Right forelimb (tissue), 1 donor: ENCODE results near the gene CRTAC1.

Source experiments
- DNase-seq: peaks from one replicate; pipeline ENCODE4 v3.0.0-alpha.2; 2018

The CRTAC1 gene

DNA sequence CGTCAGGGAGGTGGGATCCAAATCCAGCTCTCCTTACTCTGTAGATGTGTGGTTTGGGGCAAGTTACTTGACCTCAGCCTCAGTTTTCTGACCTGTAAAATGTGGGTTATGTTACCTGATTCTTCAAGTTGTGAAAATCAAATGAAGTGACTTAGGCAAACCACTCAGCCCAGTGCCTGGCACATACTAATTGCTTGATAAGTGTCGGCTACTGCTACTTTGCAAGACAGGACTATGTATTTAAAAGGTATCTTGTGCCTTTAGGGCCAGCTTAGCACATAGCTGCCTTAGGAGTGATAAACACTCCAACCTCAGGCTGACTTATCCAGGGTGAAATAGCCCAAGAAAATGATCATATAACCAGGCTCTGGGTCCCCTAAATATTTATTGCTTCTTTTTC, 137.9 kb downstream of the CRTAC1 start:
- DNase-seq: no peak

DNA sequence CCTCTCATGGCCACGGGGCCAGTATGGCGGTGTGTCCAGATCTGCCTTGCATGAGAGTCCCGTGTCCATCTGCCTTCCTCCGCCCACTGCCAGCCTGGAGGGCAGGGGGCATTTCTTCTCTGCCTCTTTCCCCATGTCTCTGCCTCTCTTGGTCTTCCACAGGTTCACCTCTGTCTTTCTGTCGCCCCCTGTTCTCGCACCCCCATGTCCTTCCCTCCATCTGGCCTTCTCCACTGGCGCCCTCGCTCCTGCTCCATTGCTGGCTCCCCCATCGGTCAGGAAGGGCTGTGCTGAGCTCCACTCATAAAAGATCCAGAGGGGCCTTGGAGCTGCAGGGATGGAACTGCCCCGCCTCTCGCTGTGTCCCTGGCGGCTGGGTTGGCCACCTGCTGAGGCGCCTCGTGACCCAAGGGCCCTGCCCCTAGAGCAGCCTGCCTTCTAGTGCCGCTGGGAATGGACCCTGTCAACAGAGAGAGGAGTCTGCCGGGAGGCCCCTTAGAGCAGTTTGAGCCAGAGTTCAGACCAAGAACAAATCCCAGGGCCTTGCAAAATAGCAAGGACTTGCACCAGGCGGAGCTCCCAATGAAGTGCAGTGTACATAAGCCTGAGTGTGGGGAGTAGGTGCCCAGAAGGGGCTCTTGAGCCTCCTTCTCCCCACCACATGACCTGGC, 138.8 kb downstream of the CRTAC1 start:
- no peak for DNase-seq

DNA sequence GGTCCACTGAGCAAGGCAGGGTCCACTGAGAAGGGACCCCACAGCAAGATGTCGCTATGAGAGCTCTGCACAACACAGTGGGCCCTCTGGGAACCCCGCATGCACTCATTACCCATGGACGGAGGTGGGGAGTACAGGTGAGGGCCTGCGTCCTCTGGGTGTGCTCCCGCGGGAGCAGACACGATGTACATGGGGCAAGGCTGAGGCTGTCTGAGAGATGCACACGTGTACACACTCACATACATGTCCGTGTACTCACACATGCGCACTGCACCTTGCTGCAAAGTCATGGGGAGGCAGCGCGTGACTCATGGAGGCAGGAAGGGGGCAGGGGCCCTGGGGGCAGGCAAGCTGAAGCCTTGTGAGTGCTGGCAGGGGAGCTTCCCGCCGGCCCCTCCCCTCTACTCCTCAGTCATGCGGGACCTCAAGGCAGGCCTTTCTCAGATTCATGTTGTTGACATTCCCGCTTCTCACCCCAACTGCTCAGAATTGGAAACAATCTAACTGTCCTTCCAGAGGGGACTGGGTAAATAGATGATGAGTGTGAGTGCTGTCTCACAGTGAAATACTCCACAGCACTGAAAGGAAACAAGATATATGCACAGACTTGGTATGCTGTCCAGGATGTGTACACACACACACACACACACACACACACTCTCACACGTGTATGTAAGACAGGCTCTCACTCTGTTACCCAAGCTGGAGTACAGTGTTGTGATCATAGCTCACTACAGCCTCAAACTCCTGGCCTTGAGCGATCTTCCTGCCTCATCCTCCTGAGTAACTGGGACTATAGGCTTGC, 140.8 kb downstream of the CRTAC1 start:
- DNase-seq: no peak

DNA sequence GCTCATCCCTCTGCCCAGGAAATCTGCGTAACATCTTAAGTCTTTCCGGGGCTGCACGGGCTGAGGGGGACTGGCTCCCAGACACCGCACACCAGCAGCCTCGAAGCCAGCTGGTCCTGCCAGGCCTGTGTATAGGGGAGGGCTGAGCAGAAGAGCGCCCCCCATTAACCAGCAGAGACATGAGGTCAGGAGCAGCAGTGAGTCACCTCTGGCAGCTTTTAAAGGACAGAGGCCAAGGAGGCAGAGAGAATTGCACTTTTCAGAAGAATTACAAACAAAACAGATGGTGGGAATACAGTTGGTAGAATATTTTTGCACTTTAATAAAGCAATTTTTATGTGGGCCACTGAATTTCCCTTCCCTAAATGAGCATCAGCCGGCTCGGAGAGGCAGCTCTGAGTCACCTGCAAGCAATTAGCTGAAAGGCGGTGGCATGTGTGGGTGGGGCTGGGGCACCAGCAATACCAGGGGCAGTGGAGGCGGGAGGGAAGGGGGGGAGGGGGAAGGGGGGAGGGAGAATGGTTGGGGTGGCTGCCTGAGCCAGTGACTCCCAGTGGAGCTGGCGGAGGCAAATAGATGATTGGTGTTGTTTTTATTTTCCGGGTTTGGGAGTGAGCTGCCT, 141.7 kb downstream of the CRTAC1 start:
- DNase-seq: no peak

DNA sequence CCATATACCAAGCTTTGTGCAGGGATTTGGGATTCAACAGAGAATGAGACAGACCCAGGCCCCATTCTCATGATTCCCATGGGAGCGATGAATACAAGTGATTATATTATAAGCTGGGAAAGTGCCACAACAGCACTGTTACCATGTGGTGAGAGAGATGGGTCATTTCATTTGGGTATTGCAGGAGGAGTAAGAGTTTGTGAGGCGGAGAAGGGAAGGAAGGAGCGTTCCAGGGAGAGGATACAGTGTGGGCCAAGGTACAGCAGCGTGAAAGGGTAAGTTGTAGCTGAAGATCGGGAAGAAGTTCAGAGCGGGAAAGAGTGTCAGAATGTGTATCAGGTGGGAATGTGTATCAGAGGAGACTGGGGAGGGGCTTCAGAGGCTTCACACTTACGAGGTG, 142.3 kb downstream of the CRTAC1 start:
- no peak for DNase-seq

DNA sequence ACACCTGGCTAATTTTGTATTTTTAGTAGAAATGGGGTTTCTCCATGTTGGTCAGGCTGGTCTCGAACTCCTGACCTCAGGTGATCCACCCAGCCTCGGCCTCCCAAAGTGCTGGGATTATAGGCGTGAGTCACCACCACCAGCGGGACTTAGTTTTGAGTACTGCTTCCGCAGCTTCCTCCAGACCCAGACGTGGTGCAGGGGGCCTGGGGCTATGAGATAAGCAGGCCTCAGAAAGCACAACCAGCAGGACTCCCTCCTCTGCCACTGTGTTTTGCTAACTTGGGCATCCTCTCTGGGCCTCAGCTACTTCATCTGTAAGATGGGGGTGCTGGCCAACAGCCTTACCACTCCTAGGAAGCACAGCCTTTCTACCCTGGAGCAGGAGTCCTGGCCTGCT, 143.0 kb downstream of the CRTAC1 start:
- no peak for DNase-seq

DNA sequence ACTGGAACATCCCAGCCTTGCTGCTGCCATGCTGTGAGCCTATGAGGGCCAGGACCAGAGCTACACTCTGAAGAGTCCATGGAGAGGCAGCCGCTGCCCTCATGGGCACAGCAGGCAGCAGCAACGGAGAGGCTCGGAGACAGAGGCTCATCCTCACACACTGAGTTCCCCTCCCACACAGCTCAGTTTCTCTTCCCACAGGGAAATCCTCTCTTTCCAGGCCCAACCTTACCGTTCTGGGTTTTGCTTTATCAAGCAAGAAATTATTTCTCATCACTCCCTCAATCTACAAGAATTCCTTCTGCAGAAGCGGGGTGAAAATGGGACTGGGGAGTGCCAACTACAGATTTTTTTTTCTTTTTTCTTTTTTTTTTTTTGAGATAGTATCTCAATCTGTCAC, 144.1 kb downstream of the CRTAC1 start:
- DNase-seq: no peak

DNA sequence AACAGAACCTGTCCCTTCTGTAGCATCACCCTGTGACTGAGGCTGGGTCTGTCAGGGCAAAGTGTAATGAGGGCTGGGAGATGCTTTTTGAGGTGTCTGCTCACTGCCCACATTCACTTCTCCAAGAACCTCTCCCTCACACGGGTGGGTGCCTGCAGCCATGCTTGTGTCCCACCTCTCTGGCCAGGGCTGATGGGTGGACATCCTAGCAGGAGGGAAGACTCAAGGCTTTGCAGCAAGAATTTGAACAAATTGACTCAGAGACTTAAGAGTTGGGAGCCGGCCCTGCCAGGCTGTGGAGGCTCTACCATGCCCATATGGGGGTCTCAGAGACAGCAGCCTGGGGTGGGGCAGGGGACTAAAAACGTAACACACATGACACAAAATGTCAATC, 147.3 kb downstream of the CRTAC1 start:
- no peak for DNase-seq

DNA sequence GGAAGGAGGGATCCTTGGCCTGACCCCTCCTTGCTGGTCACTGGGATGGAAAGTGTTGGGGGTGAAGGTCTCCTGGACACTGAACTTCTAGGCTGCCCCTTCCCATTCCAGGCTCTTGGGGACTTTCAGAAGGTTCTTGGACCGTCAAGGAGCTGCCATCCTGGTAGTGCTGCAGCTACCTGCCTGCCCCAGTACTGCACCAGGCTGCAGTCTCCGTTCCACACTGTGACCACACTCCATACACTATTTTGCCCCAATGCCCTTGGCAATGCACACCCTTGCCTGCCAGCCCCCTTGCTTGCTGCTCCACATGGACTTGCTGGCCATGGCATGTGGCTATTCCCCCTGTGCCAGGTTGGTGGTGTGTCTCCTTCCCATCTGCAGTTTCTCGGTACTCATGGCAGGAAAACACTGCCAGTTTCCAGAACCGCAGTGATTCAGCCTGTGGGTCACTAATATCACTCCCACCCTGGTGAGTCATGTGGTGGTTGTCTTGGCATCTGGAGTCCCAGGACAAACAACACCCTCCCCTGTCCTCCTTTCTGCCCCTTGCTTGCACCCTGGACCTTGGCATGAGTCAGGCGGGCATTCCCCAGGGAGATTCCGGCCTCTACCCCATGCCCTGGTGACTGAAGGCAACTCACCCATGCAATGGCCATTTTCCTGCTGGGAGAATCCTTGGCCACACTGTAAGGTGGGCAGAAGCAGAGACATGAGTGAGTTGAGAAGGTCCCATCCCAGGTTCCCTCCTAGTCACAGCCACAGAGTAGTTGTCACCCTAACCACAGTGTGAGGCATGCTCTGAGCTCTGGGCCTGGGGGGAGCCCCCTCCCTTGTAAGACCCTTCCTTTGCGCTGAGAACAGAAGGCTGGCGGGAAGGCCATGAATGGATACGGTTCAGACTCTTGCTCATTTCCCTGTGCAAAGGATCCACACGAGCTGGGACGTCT, 148.0 kb downstream of the CRTAC1 start:
- DNase-seq: no peak

DNA sequence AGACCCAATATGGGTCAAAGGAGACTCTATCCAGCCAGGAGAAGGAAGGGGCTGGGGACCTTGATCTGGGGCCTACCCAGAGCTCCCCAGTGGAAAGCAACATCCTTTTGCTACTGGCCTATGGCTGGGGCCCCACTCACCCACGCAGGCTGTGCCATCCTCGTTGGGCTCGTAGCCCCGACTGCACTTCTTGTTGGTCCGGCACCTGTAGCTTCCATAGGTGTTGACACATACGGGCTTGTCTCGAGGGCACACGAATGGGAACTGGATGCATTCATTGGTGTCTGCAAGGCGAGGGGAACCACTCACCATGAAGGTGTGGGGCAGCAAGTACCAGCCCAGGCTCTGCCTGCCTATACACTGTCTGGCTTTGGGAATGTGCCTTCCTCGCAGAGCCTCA, 150.3 kb downstream of the CRTAC1 start:
- no peak for DNase-seq

DNA sequence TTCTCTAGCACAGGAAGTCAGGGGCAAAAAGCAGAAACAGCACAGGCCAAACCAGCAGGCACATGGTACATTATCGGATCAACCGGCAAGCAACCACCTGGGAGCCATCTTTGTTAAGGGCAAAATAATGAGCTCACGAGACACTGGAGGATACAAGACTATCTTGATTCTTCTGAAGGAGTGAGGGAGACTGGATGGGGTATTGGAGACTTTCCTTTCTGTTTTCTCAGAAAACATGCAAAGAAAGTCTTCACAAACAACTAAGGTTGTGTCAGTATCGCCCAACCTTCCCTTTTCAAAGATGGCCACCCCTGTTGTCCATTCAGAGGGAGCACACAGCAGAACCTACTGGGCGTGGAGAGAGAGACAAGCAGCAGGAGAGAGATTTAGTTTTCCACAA, 151.2 kb downstream of the CRTAC1 start:
- DNase-seq: no peak

DNA sequence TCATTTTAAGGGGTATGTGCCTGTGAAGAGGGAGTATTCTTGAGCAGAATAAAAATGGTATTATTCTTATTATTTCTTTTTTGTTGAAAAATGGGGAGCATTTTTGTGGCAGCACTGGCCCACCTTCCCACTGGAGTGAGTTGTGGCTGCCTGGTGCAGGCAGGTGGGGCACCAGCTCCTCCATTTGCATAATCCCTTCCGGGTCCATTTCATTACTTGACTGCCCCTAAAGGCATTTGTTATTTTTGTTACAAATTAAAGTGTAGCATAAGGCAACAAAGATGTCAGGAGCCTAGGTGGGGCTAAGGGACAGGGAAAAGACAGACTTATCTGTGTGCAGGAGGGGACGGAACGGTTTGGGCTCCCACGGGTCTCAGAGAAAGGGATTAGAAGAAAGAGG, 154.0 kb downstream of the CRTAC1 start:
- no peak for DNase-seq

DNA sequence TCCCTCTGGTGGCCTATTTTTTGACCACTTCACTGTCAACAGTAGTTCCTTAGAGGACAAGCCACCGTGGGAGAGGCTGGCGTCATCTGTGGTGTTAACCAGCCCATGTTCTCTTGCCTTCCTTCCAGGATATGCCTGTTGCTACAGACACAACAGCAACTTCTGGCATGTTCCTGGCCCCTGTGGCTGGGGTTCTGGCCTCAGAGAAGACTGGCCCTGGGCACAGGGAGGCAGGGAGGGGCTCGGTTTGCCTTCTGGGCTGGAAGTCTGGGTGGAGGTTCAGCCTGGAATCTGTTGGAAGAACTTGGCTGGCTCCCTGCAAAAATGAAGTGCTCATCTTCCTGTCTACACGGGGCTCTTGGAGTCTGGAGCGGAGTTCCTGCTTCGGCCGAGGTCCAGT, 155.0 kb downstream of the CRTAC1 start:
- no peak for DNase-seq

DNA sequence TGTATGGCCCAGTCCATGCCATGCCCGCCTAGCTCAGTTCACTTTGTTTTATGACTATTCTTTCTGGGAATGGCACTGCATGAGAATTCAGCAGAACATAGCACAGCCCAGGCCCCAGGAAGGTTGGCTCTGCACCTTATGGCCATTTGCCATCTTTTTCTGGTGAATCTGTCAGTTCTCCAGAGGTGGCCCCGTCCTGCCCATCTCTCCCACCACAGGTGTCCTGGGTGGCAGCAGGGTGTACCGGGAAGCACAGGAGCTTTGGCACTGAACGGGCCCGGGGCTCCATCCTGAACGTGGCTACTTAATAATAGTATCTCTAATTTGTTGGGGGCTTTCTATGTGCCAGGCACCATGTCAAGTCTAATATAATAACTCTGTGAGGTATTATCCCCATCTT, 156.1 kb downstream of the CRTAC1 start:
- DNase-seq: no peak

DNA sequence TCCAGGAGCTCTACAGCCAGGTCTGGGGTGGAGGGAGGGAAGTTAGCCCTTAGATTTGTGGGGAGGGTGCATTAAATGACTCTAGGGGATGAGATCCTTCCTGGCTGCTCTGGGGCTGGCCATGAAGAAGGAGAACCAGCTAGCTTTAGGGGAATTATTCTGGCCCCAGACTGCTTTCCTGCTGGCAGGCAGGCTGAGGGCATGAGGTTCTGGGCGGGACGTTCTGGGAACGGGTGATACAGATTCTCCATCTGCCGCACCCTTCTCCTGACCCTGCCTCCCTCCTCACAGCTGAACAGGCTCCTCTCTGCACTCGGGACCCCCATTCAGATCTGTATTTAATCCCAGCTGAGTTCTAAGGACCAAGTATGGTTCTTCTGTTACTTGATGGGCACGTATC, 156.9 kb downstream of the CRTAC1 start:
- no peak for DNase-seq

DNA sequence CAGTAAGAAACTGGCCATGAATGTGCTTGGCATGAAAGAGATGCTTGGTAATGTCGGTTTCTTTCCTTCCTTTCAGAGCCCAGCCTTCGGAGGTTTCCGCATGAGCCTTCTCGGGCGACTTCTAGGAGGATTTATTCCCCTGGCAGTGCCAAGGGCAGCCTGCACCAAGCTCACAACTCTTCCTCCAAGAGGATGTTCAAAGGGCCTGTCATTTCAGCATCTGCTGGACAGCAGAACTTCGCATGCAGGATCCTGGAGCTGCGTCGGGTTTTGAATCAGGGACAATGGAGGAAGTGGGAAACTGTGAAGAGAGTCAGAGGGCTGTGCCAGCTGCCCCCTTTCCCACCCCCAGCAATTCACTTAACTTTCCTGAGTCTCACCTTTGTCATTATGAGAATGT, 159.4 kb downstream of the CRTAC1 start:
- no peak for DNase-seq

DNA sequence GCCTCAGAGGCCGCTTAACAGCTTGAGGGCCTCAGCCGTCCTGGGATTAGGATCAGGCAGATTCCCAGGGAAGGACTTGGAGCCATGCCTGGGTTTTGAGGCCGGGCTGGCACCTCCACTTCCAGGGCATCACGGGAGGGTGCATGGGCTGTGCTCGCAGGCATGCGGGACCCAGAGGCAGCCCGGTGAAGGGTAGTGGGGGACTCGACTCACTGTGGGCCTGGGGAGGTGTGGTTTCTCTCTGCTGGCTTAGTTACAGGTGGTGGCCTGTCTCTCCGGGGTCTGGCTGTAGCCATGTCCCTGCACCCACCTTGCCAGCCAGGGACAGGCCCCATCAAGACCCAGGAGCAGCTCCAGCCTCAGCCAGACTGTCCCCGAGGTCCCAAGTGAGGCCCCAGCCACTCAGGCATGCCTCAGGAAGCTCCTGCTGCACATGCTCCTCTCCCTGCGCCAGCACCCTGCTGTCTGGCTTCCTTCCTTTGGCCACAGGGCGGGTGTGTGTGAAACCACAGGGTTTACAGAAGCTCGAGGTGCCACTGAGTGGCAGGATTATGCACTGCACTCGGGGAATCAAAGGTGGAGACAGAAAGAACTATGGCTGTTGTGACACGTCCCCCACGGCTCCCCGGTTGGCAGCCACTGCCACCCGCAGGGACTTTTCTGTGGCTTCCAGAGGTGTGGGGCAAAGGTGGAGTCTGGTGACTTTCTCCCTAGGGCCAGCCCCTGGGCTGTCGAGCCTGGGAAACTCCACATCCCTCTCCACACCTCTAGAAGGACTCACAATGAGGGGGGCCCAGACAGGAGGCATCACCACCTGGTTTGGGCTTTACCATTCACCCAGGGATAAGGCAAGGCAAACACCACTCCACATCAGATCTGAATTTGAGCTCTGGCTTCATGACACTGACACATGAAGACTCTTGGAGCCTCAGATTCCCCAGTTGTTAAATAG, 161.1 kb downstream of the CRTAC1 start:
- peak; percentile 78 for DNase-seq

DNA sequence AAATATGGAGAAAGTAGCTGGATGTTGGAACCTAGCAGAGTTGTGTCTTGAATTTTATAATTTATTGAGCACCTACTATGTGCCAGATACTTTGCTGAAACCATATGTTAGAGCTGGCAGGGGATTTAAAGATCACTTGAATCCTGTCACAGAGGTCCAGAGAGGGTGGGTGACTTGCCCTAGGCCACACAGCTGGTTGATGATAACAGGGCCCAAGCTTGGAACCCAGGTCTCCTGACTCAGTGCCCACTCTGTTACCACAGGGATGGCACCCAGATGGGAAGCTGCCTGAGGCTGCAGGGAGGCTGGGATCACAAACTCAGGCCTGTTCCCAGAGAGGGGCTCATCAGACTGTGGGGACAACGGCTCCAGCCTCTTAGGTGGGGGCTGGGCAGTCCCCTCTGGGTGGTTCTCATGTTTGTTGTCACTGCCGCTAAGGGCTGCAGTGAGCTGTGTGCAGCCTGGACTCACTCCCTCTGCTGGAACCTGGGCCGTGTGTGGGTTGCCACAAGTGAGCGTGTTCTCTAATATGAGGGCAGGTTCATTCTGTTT, 162.2 kb downstream of the CRTAC1 start:
- DNase-seq: no peak

DNA sequence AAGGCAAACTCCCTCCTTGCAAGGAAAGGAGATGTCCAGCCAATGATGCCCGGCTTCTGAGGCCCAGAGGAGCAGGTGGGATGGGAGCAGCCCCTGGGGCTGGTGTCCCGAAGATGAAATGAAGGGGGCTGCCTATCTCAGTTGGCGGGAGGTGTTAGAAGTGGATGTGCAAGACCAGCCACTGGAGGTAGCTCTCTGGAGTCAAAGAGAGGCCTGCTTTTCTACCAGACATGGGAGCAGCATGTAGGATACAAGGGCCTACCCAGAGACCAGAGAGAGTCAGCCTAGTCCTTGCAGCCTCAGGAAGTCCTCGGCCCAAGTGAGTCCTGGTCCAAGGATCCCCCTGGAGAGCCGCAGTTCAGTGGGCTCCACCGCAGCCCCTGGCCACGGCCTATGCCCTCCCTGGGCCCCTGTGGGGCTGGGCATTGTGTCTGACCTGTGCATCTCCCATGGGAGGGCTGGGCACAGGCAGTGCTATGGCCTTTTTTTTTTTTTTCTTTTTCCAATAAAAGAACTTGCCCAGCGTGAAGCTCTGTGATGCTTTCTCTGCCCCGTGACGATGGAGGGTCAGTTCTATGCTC, 163.1 kb downstream of the CRTAC1 start:
- no peak for DNase-seq

DNA sequence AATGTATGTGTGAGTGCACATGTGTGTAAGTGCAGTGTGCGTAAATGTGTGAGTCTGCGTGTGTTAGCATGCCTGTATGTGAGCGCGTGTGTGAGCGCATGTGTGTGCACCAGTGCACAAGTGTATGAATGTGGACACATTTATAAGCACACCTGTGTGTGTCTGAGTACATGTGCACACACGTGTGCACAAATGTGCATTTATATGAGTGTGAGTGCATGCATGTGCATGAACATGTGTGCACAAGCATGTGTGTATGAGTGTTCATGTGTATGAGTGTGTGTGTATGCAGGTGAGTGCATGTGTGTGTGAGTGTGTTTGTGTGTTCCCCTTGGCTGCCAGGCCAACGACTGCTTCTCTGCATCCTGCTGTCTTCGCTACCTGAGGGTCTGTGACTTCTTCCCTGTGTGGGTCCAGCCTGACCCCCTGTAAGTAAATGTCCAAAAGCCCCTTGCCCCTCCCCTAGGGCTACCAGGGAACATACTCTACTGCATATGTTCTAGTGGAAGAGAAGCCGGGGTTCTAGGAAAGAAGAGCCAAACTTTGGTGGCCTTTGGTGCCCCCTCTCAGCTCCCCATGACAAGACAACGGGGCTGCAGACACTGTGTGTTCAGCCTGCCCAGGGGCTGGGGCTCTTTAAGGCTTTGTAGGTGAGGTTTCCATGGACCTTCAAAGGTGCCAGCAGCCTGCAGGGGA, 163.7 kb downstream of the CRTAC1 start:
- DNase-seq: no peak

DNA sequence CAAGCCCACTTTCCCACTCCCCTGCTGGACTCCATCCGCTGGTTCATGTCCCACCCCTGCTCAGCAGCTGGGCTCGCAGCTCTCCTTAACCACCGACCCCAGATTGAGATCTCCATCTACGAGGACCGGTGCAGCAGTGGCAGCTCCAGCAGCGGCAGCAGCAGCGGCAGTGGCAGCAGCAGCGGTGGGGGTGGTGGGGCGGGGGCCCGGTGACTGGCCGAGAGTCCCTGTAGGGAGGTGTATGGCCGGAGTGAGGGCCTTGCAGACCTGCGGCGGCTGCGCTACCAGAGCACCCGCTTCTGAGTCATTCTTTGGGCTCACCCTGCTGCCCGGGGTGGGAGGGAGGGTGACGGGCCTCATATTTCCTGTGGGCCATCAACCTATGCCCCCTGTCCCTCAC, 164.9 kb downstream of the CRTAC1 start:
- no peak for DNase-seq
